ENCODE results near the gene TAF13. TPM values are rescaled to one million over a fixed set of nuclear protein-coding genes. Genes with fewer than 3 reads are reported as not detected.

Gene TAF13
- total RNA-seq, 1 donor from 2014 or later, result 143 TPM

- no peak overlapping the region for H3K4me3 ChIP-seq (ENCODE audit: insufficient read depth, low read depth, low read length)
- Mint-ChIP-seq H3K9me3 (ENCODE audit: unreplicated experiment) (no peaks in the 10 kb centered on the region), H3K27ac (ENCODE audit: unreplicated experiment) (no peak overlapping the region), H3K36me3 (ENCODE audit: low read depth, unreplicated experiment) (peaks cover 4% of the 10 kb centered on the region), H3K4me3 (ENCODE audit: unreplicated experiment) (no peak overlapping the region), H3K4me1 (ENCODE audit: low read depth, unreplicated experiment) (peaks cover 13% of the 10 kb centered on the region), H3K27me3 (ENCODE audit: low read depth, unreplicated experiment) (no peaks in the 10 kb centered on the region)
- no peaks in the 10 kb centered on the region for H3K4me1 ChIP-seq (ENCODE audit: insufficient read depth, low read length)
- DNase-seq (ENCODE audit: low read depth), result no peak
- H3K9ac ChIP-seq (ENCODE audit: low read length), result no peak overlapping the region
- H3K9me3 ChIP-seq (ENCODE audit: insufficient read depth, low read depth, low read length), result no peaks in the 10 kb centered on the region
- H2AFZ ChIP-seq (ENCODE audit: low read depth, low read length), result no peak overlapping the region
- no peak overlapping the region for H3K27ac ChIP-seq (ENCODE audit: low read depth, low read length)
- no peaks in the 10 kb centered on the region for H3K27me3 ChIP-seq (ENCODE audit: insufficient read depth, low read length)
- peaks cover 26% of the 10 kb centered on the region for H3K36me3 ChIP-seq (ENCODE audit: insufficient read depth, low read length)
- TF ChIP-seq CTCF (IDR thresholded peaks at IDR 0.05; ENCODE audit: insufficient read depth, low read depth, low read length), result no peak
- TF ChIP-seq EZH2 (IDR thresholded peaks at IDR 0.05; ENCODE audit: insufficient read depth, low read length), result no peak
- H4K20me1 ChIP-seq (ENCODE audit: insufficient read depth, low read length), result peaks cover 57% of the 10 kb centered on the region
- peaks cover 70% of the 10 kb centered on the region for H3K79me2 ChIP-seq (ENCODE audit: insufficient read depth, low read length)
- no peak overlapping the region for H3K4me2 ChIP-seq (ENCODE audit: low read length)
- no peak for FAIRE-seq
These were observed 7.9 kb downstream of the TAF13 start for GRCh38 chr1:109067883-109068282.

- no peak for DNase-seq (ENCODE audit: low read depth)
- Histone ChIP-seq H3K4me1 (ENCODE audit: insufficient read depth, low read length) (no peaks in the 10 kb centered on the region), H3K4me2 (ENCODE audit: low read length) (no peak overlapping the region), H3K4me3 (ENCODE audit: insufficient read depth, low read depth, low read length) (no peak overlapping the region), H2AFZ (ENCODE audit: low read depth, low read length) (no peak overlapping the region), H3K36me3 (ENCODE audit: insufficient read depth, low read length) (peaks cover 30% of the 10 kb centered on the region), H3K27me3 (ENCODE audit: insufficient read depth, low read length) (no peaks in the 10 kb centered on the region), H3K9ac (ENCODE audit: low read length) (no peak overlapping the region), H4K20me1 (ENCODE audit: insufficient read depth, low read length) (peaks cover 46% of the 10 kb centered on the region), H3K9me3 (ENCODE audit: insufficient read depth, low read depth, low read length) (no peaks in the 10 kb centered on the region), H3K27ac (ENCODE audit: low read depth, low read length) (no peak overlapping the region), H3K79me2 (ENCODE audit: insufficient read depth, low read length) (peaks cover 46% of the 10 kb centered on the region)
- TF ChIP-seq CTCF (IDR thresholded peaks at IDR 0.05; ENCODE audit: insufficient read depth, low read depth, low read length), result no peak
- no peak for TF ChIP-seq EZH2 (IDR thresholded peaks at IDR 0.05; ENCODE audit: insufficient read depth, low read length)
- Mint-ChIP-seq H3K27ac (ENCODE audit: unreplicated experiment) (no peak overlapping the region), H3K4me3 (ENCODE audit: unreplicated experiment) (no peak overlapping the region), H3K27me3 (ENCODE audit: low read depth, unreplicated experiment) (no peaks in the 10 kb centered on the region), H3K9me3 (ENCODE audit: unreplicated experiment) (no peaks in the 10 kb centered on the region), H3K4me1 (ENCODE audit: low read depth, unreplicated experiment) (peaks cover 10% of the 10 kb centered on the region), H3K36me3 (ENCODE audit: low read depth, unreplicated experiment) (peaks cover 3% of the 10 kb centered on the region)
- no peak for FAIRE-seq
These were observed 10.7 kb downstream of the TAF13 start for GRCh38 chr1:109065137-109065536.

- peaks cover 16% of the 10 kb centered on the region for H3K36me3 ChIP-seq (ENCODE audit: insufficient read depth, low read length)
- H3K4me1 ChIP-seq (ENCODE audit: insufficient read depth, low read length), result no peaks in the 10 kb centered on the region
- Mint-ChIP-seq H3K4me1 (ENCODE audit: low read depth, unreplicated experiment) (peaks cover under 1% of the 10 kb centered on the region), H3K36me3 (ENCODE audit: low read depth, unreplicated experiment) (peaks cover 2% of the 10 kb centered on the region), H3K4me3 (ENCODE audit: unreplicated experiment) (no peak overlapping the region), H3K9me3 (ENCODE audit: unreplicated experiment) (no peaks in the 10 kb centered on the region), H3K27ac (ENCODE audit: unreplicated experiment) (no peak overlapping the region), H3K27me3 (ENCODE audit: low read depth, unreplicated experiment) (no peaks in the 10 kb centered on the region)
- H3K9ac ChIP-seq (ENCODE audit: low read length), result no peak overlapping the region
- no peak overlapping the region for H3K4me2 ChIP-seq (ENCODE audit: low read length)
- TF ChIP-seq EZH2 (IDR thresholded peaks at IDR 0.05; ENCODE audit: insufficient read depth, low read length) (no peak), CTCF (IDR thresholded peaks at IDR 0.05; ENCODE audit: insufficient read depth, low read depth, low read length) (no peak)
- H3K79me2 ChIP-seq (ENCODE audit: insufficient read depth, low read length), result peaks cover 7% of the 10 kb centered on the region
- peaks cover 7% of the 10 kb centered on the region for H4K20me1 ChIP-seq (ENCODE audit: insufficient read depth, low read length)
- H2AFZ ChIP-seq (ENCODE audit: low read depth, low read length), result no peak overlapping the region
- no peaks in the 10 kb centered on the region for H3K27me3 ChIP-seq (ENCODE audit: insufficient read depth, low read length)
- no peak for FAIRE-seq
- H3K9me3 ChIP-seq (ENCODE audit: insufficient read depth, low read depth, low read length), result no peaks in the 10 kb centered on the region
- no peak overlapping the region for H3K27ac ChIP-seq (ENCODE audit: low read depth, low read length)
- H3K4me3 ChIP-seq (ENCODE audit: insufficient read depth, low read depth, low read length), result no peak overlapping the region
- no peak for DNase-seq (ENCODE audit: low read depth)
These were observed 14.6 kb downstream of the TAF13 start for GRCh38 chr1:109061183-109061582.
